GM23338 (cell line): Measurements from ENCODE around the gene DNAAF8.

Experiments
- CREB1 ChIP-seq: fragments of 250-450 bp; sonication (Bioruptor Pico); IDR thresholded peaks from 2 replicates; pipeline ENCODE4 v1.5.0; 2020; ENCODE audit warnings: low read depth, mild to moderate bottlenecking, moderate library complexity
- EZH2 ChIP-seq: fragments of 200-600 bp; sonication (generic); IDR thresholded peaks from one replicate; pipeline ENCODE4 v1.8.0; 2017; ENCODE audit warnings: antibody characterized with exemption, mild to moderate bottlenecking, low read depth; ENCODE audit not compliant: unreplicated experiment
- EZH2phosphoT487 ChIP-seq: fragments of 200-600 bp; sonication (generic); IDR thresholded peaks from one replicate; pipeline ENCODE4 v1.8.1; 2018; ENCODE audit warnings: antibody characterized with exemption; ENCODE audit not compliant: unreplicated experiment
- JUNB ChIP-seq: IDR thresholded peaks from one replicate; pipeline ENCODE4 v1.6.1; 2016; ENCODE audit warnings: antibody characterized with exemption; ENCODE audit not compliant: unreplicated experiment
- NANOG ChIP-seq: IDR thresholded peaks from 2 replicates; pipeline ENCODE4 v1.6.1; 2016; ENCODE audit warnings: antibody characterized with exemption, borderline replicate concordance
- POLR2AphosphoS5 ChIP-seq: IDR thresholded peaks from 2 replicates; pipeline ENCODE4 v1.6.1; 2016; ENCODE audit warnings: antibody characterized with exemption, low read depth
- STAT1 ChIP-seq: IDR thresholded peaks from one replicate; pipeline ENCODE4 v1.6.1; 2016; ENCODE audit warnings: antibody characterized with exemption; ENCODE audit not compliant: unreplicated experiment
- TF ChIP-seq, protein P1 (sequence below), 2 experiments: fragments of 200-600 bp in 1 of 2; sonication (generic) in 1 of 2; conservative IDR thresholded peaks; 2 replicates each; pipeline versions ENCODE4 v1.5.1 to v1.6.1; 2016 to 2017; ENCODE audit warnings: antibody characterized with exemption in 2 of 2, low read depth in 2 of 2, mild to moderate bottlenecking in 2 of 2, moderate library complexity in 1 of 2
- TF ChIP-seq, protein P2 (sequence below): IDR thresholded peaks from 2 replicates; pipeline ENCODE4 v1.6.1; 2016; ENCODE audit warnings: antibody characterized with exemption
- TF ChIP-seq, protein P3 (sequence below): IDR thresholded peaks from one replicate; pipeline ENCODE4 v1.6.1; 2018; ENCODE audit warnings: antibody characterized with exemption; ENCODE audit not compliant: unreplicated experiment

DNA sequence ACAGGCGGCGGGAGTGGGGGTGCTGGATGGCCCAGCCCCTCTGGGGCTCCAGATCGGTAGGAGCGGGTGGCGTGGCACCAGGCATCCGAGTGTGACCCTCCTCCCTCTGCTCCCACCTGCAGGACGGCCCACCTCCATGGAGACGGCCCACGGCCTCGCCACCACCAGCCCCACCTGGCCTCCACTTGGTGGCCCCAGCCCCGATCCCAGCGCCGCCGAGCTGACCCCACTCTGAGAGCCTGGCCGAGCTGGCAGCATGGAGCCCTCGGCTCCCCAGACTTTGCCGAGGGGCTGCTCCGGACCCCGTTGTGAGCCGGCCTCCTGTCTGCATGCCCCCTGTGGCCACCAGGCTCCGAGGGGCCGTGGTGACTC lies 45.7 kb upstream of the DNAAF8 start:
- TF ChIP-seq EZH2 = no peak
- TF ChIP-seq, protein P1, sequence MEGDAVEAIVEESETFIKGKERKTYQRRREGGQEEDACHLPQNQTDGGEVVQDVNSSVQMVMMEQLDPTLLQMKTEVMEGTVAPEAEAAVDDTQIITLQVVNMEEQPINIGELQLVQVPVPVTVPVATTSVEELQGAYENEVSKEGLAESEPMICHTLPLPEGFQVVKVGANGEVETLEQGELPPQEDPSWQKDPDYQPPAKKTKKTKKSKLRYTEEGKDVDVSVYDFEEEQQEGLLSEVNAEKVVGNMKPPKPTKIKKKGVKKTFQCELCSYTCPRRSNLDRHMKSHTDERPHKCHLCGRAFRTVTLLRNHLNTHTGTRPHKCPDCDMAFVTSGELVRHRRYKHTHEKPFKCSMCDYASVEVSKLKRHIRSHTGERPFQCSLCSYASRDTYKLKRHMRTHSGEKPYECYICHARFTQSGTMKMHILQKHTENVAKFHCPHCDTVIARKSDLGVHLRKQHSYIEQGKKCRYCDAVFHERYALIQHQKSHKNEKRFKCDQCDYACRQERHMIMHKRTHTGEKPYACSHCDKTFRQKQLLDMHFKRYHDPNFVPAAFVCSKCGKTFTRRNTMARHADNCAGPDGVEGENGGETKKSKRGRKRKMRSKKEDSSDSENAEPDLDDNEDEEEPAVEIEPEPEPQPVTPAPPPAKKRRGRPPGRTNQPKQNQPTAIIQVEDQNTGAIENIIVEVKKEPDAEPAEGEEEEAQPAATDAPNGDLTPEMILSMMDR (conservative IDR thresholded peaks at IDR 0.05; ENCODE audit: low read depth in 2 of 2) = no peak
- no peak for TF ChIP-seq POLR2AphosphoS5
- TF ChIP-seq CREB1 = no peak
- no peak for TF ChIP-seq JUNB
- TF ChIP-seq EZH2phosphoT487 = no peak
- TF ChIP-seq NANOG = no peak
- TF ChIP-seq, protein P2, sequence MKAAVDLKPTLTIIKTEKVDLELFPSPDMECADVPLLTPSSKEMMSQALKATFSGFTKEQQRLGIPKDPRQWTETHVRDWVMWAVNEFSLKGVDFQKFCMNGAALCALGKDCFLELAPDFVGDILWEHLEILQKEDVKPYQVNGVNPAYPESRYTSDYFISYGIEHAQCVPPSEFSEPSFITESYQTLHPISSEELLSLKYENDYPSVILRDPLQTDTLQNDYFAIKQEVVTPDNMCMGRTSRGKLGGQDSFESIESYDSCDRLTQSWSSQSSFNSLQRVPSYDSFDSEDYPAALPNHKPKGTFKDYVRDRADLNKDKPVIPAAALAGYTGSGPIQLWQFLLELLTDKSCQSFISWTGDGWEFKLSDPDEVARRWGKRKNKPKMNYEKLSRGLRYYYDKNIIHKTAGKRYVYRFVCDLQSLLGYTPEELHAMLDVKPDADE = no peak
- TF ChIP-seq, protein P3, sequence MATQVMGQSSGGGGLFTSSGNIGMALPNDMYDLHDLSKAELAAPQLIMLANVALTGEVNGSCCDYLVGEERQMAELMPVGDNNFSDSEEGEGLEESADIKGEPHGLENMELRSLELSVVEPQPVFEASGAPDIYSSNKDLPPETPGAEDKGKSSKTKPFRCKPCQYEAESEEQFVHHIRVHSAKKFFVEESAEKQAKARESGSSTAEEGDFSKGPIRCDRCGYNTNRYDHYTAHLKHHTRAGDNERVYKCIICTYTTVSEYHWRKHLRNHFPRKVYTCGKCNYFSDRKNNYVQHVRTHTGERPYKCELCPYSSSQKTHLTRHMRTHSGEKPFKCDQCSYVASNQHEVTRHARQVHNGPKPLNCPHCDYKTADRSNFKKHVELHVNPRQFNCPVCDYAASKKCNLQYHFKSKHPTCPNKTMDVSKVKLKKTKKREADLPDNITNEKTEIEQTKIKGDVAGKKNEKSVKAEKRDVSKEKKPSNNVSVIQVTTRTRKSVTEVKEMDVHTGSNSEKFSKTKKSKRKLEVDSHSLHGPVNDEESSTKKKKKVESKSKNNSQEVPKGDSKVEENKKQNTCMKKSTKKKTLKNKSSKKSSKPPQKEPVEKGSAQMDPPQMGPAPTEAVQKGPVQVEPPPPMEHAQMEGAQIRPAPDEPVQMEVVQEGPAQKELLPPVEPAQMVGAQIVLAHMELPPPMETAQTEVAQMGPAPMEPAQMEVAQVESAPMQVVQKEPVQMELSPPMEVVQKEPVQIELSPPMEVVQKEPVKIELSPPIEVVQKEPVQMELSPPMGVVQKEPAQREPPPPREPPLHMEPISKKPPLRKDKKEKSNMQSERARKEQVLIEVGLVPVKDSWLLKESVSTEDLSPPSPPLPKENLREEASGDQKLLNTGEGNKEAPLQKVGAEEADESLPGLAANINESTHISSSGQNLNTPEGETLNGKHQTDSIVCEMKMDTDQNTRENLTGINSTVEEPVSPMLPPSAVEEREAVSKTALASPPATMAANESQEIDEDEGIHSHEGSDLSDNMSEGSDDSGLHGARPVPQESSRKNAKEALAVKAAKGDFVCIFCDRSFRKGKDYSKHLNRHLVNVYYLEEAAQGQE = no peak
- TF ChIP-seq STAT1 = no peak
